ENCODE data around the gene KDM7A. TPM values are rescaled to one million over a fixed set of nuclear protein-coding genes. Genes with fewer than 3 reads are reported as not detected.
"Not testable (repeated sequence)": the region's sequence is repeated elsewhere in the genome, so short reads cannot be mapped to it uniquely, and the experiment has no call there.

Gene KDM7A
- total RNA-seq, 2 experiments from 2014 or later: 24.3 to 25.9 TPM

GRCh38 chr7:140144821-140145220 lies 32.0 kb downstream of the KDM7A start:
- no peak for DNase-seq
- ChIA-PET POLR2A (interaction anchor here (1.3 kb wide), 1 partner anchor 82 kb away, joined by 3 read pairs; the partner anchor contains the start of gene PARP12), CTCF (no interaction called here)
- Mint-ChIP-seq H3K4me1 (peaks cover 14% of the 10 kb centered on the region), H3K36me3 (ENCODE audit: low read depth) (peaks cover 44% of the 10 kb centered on the region), H3K27ac (no peak overlapping the region), H3K27me3 (no peaks in the 10 kb centered on the region), H3K9me3 (peaks cover 20% of the 10 kb centered on the region), H3K4me3 (no peak overlapping the region)

GRCh38 chr7:140143997-140144396 lies 32.8 kb downstream of the KDM7A start:
- H3K9me3 Mint-ChIP-seq: peaks cover 20% of the 10 kb centered on the region
- H3K27ac Mint-ChIP-seq: no peak overlapping the region
- H3K4me1 Mint-ChIP-seq: peaks cover 14% of the 10 kb centered on the region
- no peaks in the 10 kb centered on the region for H3K27me3 Mint-ChIP-seq
- peaks cover 45% of the 10 kb centered on the region for H3K36me3 Mint-ChIP-seq (ENCODE audit: low read depth)
- POLR2A ChIA-PET: interaction anchor here (1.3 kb wide), 1 partner anchor 82 kb away, joined by 3 read pairs; the partner anchor contains the start of gene PARP12
- no peak overlapping the region for H3K4me3 Mint-ChIP-seq
- DNase-seq: no peak
- CTCF ChIA-PET: no interaction called here

DNA sequence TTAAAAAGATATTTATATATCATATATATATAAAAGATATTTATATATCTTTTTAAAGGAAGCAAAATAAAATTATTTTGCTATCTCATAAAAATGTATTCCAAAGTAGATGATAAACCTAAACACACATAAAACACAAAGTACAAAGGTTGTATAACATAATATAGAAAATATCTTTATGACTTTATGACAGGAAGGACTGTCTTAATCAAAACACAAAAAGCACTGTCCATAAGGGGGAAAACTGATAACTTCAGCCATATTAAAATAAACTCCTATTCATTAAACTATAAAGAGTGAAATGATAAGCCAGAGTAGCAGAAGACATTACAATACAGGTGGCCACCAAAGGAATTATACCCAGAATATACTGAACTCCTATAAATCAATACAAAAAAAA lies 34.8 kb downstream of the KDM7A start:
- CTCF ChIA-PET: no interaction called here
- H3K36me3 Mint-ChIP-seq (ENCODE audit: low read depth): peaks cover 44% of the 10 kb centered on the region
- POLR2A ChIA-PET: no interaction called here
- DNase-seq: no peak
- no peak overlapping the region for H3K27ac Mint-ChIP-seq
- peaks cover 17% of the 10 kb centered on the region for H3K4me1 Mint-ChIP-seq
- no peaks in the 10 kb centered on the region for H3K27me3 Mint-ChIP-seq
- no peak overlapping the region for H3K4me3 Mint-ChIP-seq
- H3K9me3 Mint-ChIP-seq: peaks cover 20% of the 10 kb centered on the region

- Mint-ChIP-seq H3K9me3 (peaks cover 17% of the 10 kb centered on the region), H3K27me3 (no peaks in the 10 kb centered on the region), H3K27ac (no peak overlapping the region), H3K4me1 (peaks cover 14% of the 10 kb centered on the region), H3K36me3 (ENCODE audit: low read depth) (peaks cover 37% of the 10 kb centered on the region), H3K4me3 (no peak overlapping the region)
- ChIA-PET CTCF (no interaction called here), POLR2A (no interaction called here)
- no peak for DNase-seq
Measured at GRCh38 chr7:140141256-140141655, 35.5 kb downstream of the KDM7A start.

DNA sequence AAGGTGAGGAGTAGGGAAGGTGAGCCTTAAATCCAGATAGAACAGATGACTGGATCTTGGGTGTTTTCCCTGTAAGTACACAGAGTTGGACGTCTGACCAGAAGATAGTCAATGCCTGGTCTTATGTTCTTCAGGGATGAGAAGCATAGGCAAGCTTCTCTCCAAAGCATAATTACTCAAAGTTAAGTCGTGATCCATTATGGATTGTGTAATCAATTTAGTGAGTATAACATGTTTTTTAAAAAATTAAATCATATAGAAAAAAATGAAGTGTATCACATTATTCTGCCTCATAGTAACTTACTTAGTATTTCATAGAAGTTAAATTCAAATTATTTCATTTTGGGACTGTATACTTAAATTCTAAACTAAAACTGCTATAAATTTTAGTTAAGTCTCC lies 39.7 kb downstream of the KDM7A start:
- H3K27me3 Mint-ChIP-seq: no peaks in the 10 kb centered on the region
- CTCF ChIA-PET: interaction anchor here (1.0 kb wide), 1 partner anchor 12 kb away, joined by 4 read pairs; no protein-coding TSS in a partner anchor
- H3K27ac Mint-ChIP-seq: no peak overlapping the region
- no peak overlapping the region for H3K4me3 Mint-ChIP-seq
- POLR2A ChIA-PET: no interaction called here
- DNase-seq: no peak
- H3K4me1 Mint-ChIP-seq: peaks cover 2% of the 10 kb centered on the region
- H3K9me3 Mint-ChIP-seq: no peaks in the 10 kb centered on the region
- peaks cover 35% of the 10 kb centered on the region for H3K36me3 Mint-ChIP-seq (ENCODE audit: low read depth)

- ChIA-PET CTCF (interaction anchor here (1.0 kb wide), 1 partner anchor 13 kb away, joined by 4 read pairs; no protein-coding TSS in a partner anchor), POLR2A (interaction anchor here (0.6 kb wide), 1 partner anchor 20 kb away, joined by 3 read pairs; no protein-coding TSS in a partner anchor)
- Mint-ChIP-seq H3K27me3 (no peaks in the 10 kb centered on the region), H3K4me1 (peaks cover 2% of the 10 kb centered on the region), H3K4me3 (no peak overlapping the region), H3K36me3 (ENCODE audit: low read depth) (peaks cover 43% of the 10 kb centered on the region), H3K9me3 (no peaks in the 10 kb centered on the region), H3K27ac (no peak overlapping the region)
- no peak for DNase-seq
Measured at GRCh38 chr7:140136073-140136472, 40.7 kb downstream of the KDM7A start.

GRCh38 chr7:140134039-140134438 lies 42.7 kb downstream of the KDM7A start:
- Mint-ChIP-seq H3K4me1 (peaks cover 2% of the 10 kb centered on the region), H3K9me3 (no peaks in the 10 kb centered on the region)
- POLR2A ChIA-PET: no interaction called here

DNA sequence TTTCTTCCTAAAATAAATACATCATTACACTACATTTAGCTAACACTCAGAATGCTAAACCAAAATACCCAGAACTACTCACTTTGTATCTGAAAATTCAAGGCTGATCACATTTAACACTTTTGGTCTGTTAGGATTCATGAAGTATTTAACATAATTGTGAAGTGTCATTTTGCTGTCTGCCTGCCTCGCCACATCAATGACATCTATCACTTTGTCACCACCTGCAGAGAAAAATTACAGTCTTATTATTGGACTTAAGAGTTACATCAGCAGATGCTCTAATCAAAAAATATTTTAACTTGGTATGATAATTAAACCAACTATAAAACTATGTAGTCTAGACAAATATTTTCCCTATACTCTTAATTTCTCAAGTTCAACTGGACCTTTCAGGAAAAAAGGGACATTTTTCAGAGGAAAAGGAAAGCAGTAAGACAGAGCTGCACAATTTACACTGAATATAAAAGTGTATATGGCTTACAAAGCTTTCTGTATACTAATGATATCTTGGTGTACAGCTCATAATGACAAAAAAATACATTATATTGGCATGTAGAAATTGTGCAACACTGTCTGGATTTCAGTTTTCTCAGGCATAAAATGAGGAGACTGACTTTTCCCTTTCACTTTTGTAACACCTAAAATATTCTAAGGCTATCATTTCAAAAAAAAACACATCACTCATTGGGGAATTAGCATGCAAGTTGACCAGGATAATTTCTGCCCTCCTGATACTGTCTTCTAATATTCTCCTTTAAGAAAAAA lies 49.2 kb downstream of the KDM7A start:
- POLR2A ChIA-PET: no interaction called here
- Mint-ChIP-seq H3K4me3 (no peak overlapping the region), H3K27ac (no peak overlapping the region), H3K4me1 (peaks cover 3% of the 10 kb centered on the region), H3K9me3 (no peaks in the 10 kb centered on the region), H3K36me3 (ENCODE audit: low read depth) (peaks cover 63% of the 10 kb centered on the region), H3K27me3 (no peaks in the 10 kb centered on the region)
- CTCF ChIA-PET: interaction anchor here (1.0 kb wide), 1 partner anchor 177 kb away, joined by 3 read pairs; no protein-coding TSS in a partner anchor
- DNase-seq: no peak

More at GRCh38 chr7:140134039-140134438, 42.7 kb downstream of the KDM7A start:
- H3K27me3 Mint-ChIP-seq: no peaks in the 10 kb centered on the region
- H3K36me3 Mint-ChIP-seq (ENCODE audit: low read depth): peaks cover 49% of the 10 kb centered on the region
- CTCF ChIA-PET: interaction anchor here (0.8 kb wide), 1 partner anchor 199 kb away, joined by 3 read pairs; no protein-coding TSS in a partner anchor
- H3K4me3 Mint-ChIP-seq: no peak overlapping the region
- DNase-seq: no peak
- no peak overlapping the region for H3K27ac Mint-ChIP-seq

DNA sequence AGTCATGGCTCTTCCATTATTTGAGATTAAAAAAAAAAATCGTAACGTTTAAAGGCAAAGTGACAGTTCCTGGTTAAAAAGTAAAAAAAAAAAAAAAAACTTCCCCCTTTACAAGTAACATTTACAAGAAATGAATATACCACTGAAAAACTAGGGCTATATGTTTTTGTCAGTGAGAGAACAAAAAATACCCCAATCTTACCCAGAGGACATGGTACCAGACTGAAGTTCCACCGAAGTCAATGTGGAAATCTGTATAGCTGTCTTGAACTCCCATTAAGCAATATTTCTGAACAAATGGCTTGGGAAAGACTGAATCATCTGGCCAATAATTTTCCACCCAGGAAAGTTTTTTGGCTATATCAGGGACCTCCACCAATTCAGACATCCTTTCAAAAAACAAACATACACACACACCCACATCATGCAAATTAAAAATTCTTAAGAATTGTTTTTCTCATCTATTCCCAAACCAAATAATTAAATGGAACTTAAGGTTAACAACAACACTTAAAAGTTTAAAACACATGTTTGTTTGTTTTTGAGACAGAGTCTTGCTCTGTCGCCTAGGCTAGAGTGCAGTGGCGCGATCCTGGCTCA lies 50.2 kb downstream of the KDM7A start:
- no peaks in the 10 kb centered on the region for H3K9me3 Mint-ChIP-seq
- H3K4me3 Mint-ChIP-seq: no peak overlapping the region
- H3K27me3 Mint-ChIP-seq: no peaks in the 10 kb centered on the region
- POLR2A ChIA-PET: no interaction called here
- peaks cover 59% of the 10 kb centered on the region for H3K36me3 Mint-ChIP-seq (ENCODE audit: low read depth)
- DNase-seq: no peak
- peaks cover 3% of the 10 kb centered on the region for H3K4me1 Mint-ChIP-seq
- H3K27ac Mint-ChIP-seq: no peak overlapping the region
- CTCF ChIA-PET: no interaction called here

DNA sequence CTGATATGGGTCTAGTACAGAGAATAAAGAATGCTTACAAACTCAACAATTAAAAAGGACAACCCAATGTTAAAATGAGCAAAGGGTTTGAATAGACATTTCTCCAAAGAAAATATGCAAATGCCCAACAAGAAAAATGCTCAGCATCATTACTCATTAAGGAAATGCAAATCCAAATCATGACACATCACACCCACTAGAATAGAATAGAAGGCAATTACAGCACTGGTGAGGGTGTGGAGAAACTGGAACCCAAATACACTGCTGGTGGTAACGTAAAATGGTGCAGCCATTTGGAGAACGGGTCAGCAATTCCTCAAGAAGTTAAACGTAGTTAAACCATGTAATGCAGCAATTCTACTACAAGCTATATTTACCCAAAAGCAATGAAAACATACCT lies 53.8 kb downstream of the KDM7A start:
- no peak for DNase-seq
- H3K36me3 Mint-ChIP-seq (ENCODE audit: low read depth): peaks cover 56% of the 10 kb centered on the region
- CTCF ChIA-PET: no interaction called here
- no peak overlapping the region for H3K27ac Mint-ChIP-seq
- POLR2A ChIA-PET: no interaction called here
- H3K4me3 Mint-ChIP-seq: no peak overlapping the region
- peaks cover 3% of the 10 kb centered on the region for H3K4me1 Mint-ChIP-seq
- H3K9me3 Mint-ChIP-seq: no peaks in the 10 kb centered on the region
- H3K27me3 Mint-ChIP-seq: no peaks in the 10 kb centered on the region

DNA sequence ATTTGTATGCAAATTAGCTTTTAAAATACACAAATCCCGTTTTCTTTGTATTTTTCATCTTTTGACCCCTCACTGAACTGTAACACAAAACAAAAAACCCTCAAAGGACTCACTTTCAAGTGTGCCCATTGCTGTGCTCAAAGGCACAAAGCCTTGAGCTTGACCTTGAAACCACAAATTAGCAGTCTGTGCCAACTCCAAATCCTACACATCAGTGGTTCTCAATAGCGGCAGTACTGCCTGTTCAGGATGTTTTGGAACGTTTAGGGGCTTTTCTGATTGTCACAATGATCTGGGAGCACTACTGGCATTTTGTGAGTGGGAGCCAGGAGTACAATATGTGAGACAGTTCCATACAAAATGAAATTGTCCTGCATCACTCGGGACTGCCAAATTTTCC lies 55.5 kb downstream of the KDM7A start:
- Mint-ChIP-seq H3K9me3 (no peaks in the 10 kb centered on the region), H3K4me1 (peaks cover 2% of the 10 kb centered on the region), H3K36me3 (ENCODE audit: low read depth) (peaks cover 53% of the 10 kb centered on the region), H3K4me3 (no peak overlapping the region), H3K27ac (no peak overlapping the region), H3K27me3 (no peaks in the 10 kb centered on the region)
- no peak for DNase-seq
- ChIA-PET CTCF (no interaction called here), POLR2A (no interaction called here)

DNA sequence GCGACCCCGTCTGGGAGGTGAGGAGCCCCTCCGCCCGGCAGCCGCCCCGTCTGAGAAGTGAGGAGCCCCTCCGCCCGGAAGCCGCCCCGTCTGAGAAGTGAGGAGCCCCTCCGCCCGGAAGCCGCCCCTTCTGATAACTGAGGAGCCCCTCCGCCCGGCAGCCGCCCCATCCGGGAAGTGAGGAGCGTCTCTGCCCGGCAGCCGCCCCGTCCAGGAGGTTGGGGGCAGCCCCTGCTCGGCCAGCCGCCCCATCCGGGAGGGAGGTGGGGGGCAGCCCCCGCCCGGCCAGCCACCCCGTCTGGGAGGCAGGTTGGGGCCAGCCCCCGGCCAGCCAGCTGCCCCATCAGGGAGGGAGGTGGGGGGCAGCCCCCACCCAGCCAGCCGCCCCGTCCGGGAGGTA lies 62.0 kb downstream of the KDM7A start:
- H3K4me1 Mint-ChIP-seq, POLR2A ChIA-PET, CTCF ChIA-PET, DNase-seq, H3K27ac Mint-ChIP-seq, H3K4me3 Mint-ChIP-seq, H3K27me3 Mint-ChIP-seq, H3K9me3 Mint-ChIP-seq: not testable (repeated sequence)
- peaks cover 60% of the 10 kb centered on the region for H3K36me3 Mint-ChIP-seq (ENCODE audit: low read depth)

- peaks cover 80% of the 10 kb centered on the region for H3K36me3 Mint-ChIP-seq (ENCODE audit: low read depth)
- DNase-seq: peak; percentile 21
Measured at GRCh38 chr7:140108777-140109176, 68.0 kb downstream of the KDM7A start.

More at GRCh38 chr7:140108777-140109176, 68.0 kb downstream of the KDM7A start:
- CTCF ChIA-PET, H3K4me3 Mint-ChIP-seq, POLR2A ChIA-PET, H3K27me3 Mint-ChIP-seq, H3K27ac Mint-ChIP-seq: not testable (repeated sequence)
- Mint-ChIP-seq H3K4me1 (peaks cover 12% of the 10 kb centered on the region), H3K9me3 (peaks cover 21% of the 10 kb centered on the region)
